Heart left ventricle (tissue), 16 donors: Measurements from ENCODE around the gene CHCHD5. TPM values are rescaled to one million over a fixed set of nuclear protein-coding genes. Genes with fewer than 3 reads are reported as not detected.

Experiments
- ATAC-seq, 4 donors: fragments of 200-7000 bp; cut with Tn5 transposase; one replicate each; pipeline ENCODE4 v1.9.1; 2020 to 2022; ENCODE audit warnings: moderate library complexity in 4 of 4, mild to moderate bottlenecking in 3 of 4, moderate number of reproducible peaks in 1 of 4
- DNase-seq, 5 donors: peaks; one replicate each; pipeline ENCODE4 v3.0.0-alpha.2; 2020
- H3K27ac ChIP-seq, 12 donors: fragments of 200-600 bp; sonication (generic) in 4 of 12; one replicate each; pipeline versions ENCODE4 v1.5.0 to v1.8.0; 2016 to 2022; ENCODE audit warnings: mild to moderate bottlenecking in 2 of 12
- H3K27me3 ChIP-seq, 9 donors: fragments of 200-600 bp; sonication (generic) in 2 of 9; one replicate each; pipeline versions ENCODE4 v1.5.1 to v1.8.0; 2016 to 2022; ENCODE audit warnings: mild to moderate bottlenecking in 3 of 9
- H3K36me3 ChIP-seq, 9 donors: fragments of 200-600 bp; sonication (generic) in 2 of 9; one replicate each; pipeline versions ENCODE4 v1.5.0 to v1.8.0; 2018 to 2022; ENCODE audit warnings: mild to moderate bottlenecking in 2 of 9
- H3K4me1 ChIP-seq, 12 donors: fragments of 200-600 bp; sonication (generic) in 4 of 12; one replicate each; pipeline versions ENCODE4 v1.5.0 to v1.8.0; 2016 to 2022; ENCODE audit warnings: mild to moderate bottlenecking in 3 of 12
- H3K4me3 ChIP-seq, 12 donors: fragments of 200-600 bp; sonication (generic) in 4 of 12; one replicate each; pipeline versions ENCODE4 v1.5.0 to v1.8.0; 2017 to 2022; ENCODE audit warnings: mild to moderate bottlenecking in 9 of 12, moderate library complexity in 4 of 12
- H3K9me3 ChIP-seq, 12 donors: fragments of 200-600 bp; sonication (generic) in 4 of 12; one replicate each; pipeline versions ENCODE4 v1.5.0 to v1.8.0; 2016 to 2022; ENCODE audit warnings: mild to moderate bottlenecking in 1 of 12
- POLR2A ChIP-seq, 2 donors: fragments of 450-650 bp; IDR thresholded peaks; one replicate each; pipeline ENCODE4 v1.6.1; 2017; ENCODE audit warnings: antibody characterized with exemption in 2 of 2, mild to moderate bottlenecking in 2 of 2, moderate library complexity in 2 of 2
- WGBS, 4 donors: extraction: QIAGEN DNeasy Blood & Tissue Kit in 2 of 4; methylation state at CpG; one replicate each; pipeline versions ENCODE4 v1.1.5 to v1.1.7; 2013 to 2018; 5-methylcytosine and 5-hydroxymethylcytosine counted together
- intact Hi-C, 10 donors: fragments of 100-400 bp; cut with DNase I; formaldehyde crosslinking; loops; one replicate each; pipeline versions ENCODE4 v1.11.1 to v1.14.2; 2022
- polyA plus RNA-seq, 2 donors: library from polyadenylated mRNA; stranded (reverse); fragments of 200-250 nt; gene quantifications; one replicate each; pipeline ENCODE4 v1.2.3, GENCODE V29; 2013
- total RNA-seq, 9 donors: library from RNA; depleted of rRNA in 2 of 9; stranded (reverse); fragments of >200 nt in 2 of 9; fragmentation: NEBNext Ultra II Directional in 3 of 9; extraction: Animal tissue kit (Norgen Biotek cat#: 25700) in 3 of 9; gene quantifications; one replicate each; pipeline versions ENCODE4 v1.1.0 to v1.2.4, GENCODE V29; 2016 to 2023
- TF ChIP-seq, protein P1 (sequence below), 12 donors: fragments of 200-600 bp; sonication (generic) in 4 of 12; IDR thresholded peaks; one replicate each; pipeline versions ENCODE4 v1.5.0 to v1.8.0; 2018 to 2022; ENCODE audit warnings: antibody characterized with exemption in 12 of 12, mild to moderate bottlenecking in 5 of 12
- donor health status: ischemic (EF 13 %, LVEDD 7.1; RV severe dilation, severe dysfunction).
- donor health status: healthy with polysubstance abuse.
- donor health status: DM: no; HTN: yes; CAD: no.
- donor health status: DM: no; HTN: no; CAD: no.
- donor health status: ischemic (EF 25% LVEDD 6.9; RV normal size, moderate dysfunction).
- donor health status: ischemic (EF 25% LVEDD 5.7; RV mildly dilated, moderate dysfunction).
- donor health status: healthy.
- donor health status: DM: yes; HTN: yes; CAD: no.
- donor health status: ischemic (EF 35%, LVEDD 5.7; RV mildly dilated, moderate dysfunction).
- donor health status: nonischemic (EF 11% LVEDD 7.7; RV severe dilation, severe dysfunction).
- donor health status: DM: yes; HTN: yes; CAD: no.
- donor health status: PGD.
- donor health status: ischemic (EF 29% LVEDD 5.4; RV normal size, mild dysfunction).
- donor health status: nonischemic (EF 23%, LVEDD 6.1; RV moderate dilation, normal function).

The CHCHD5 gene
- total and polyA plus RNA-seq, 11 donors, result 18.6 to 32.2 (median 23.4) TPM

DNA sequence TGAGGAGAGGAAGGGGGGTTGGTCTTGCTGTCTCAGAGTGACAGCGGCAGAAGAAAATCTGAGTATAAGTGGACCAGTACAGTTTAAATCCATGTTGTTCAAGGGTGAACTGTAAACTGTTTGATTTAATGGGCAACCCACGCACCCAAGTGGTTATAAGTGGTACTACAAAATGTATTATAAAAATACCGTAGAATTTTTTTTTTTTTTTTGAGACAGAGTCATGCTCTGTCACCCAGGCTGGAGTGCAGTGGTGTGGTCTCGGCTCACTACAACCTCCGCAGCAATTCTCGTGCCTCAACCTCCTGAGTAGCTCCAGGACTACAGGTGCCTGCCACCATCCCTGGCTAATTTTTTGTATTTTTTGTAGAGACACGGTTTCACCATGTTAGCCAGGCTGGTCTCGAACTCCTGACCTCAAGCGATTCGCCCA lies 2.1 kb upstream of the CHCHD5 start:
- no peaks in the 10 kb centered on the region for H3K27me3 ChIP-seq
- H3K27ac ChIP-seq, result no peak overlapping the region
- DNase-seq (peak in 1 of 5 donors; percentile 12), ATAC-seq (peak in 1 of 4 donors; percentile 2)
- peaks cover 0 to 14% (median 12%) of the 10 kb centered on the region in 9 donors for H3K36me3 ChIP-seq
- no peak overlapping the region for H3K4me3 ChIP-seq
- TF ChIP-seq, protein P1, sequence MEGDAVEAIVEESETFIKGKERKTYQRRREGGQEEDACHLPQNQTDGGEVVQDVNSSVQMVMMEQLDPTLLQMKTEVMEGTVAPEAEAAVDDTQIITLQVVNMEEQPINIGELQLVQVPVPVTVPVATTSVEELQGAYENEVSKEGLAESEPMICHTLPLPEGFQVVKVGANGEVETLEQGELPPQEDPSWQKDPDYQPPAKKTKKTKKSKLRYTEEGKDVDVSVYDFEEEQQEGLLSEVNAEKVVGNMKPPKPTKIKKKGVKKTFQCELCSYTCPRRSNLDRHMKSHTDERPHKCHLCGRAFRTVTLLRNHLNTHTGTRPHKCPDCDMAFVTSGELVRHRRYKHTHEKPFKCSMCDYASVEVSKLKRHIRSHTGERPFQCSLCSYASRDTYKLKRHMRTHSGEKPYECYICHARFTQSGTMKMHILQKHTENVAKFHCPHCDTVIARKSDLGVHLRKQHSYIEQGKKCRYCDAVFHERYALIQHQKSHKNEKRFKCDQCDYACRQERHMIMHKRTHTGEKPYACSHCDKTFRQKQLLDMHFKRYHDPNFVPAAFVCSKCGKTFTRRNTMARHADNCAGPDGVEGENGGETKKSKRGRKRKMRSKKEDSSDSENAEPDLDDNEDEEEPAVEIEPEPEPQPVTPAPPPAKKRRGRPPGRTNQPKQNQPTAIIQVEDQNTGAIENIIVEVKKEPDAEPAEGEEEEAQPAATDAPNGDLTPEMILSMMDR (IDR thresholded peaks at IDR 0.05), result peak; percentile 45 to 83 (median 67)
- TF ChIP-seq POLR2A (IDR thresholded peaks at IDR 0.05), result no peak
- H3K9me3 ChIP-seq, result no peaks in the 10 kb centered on the region
- intact Hi-C loops, result loop anchor here in 8 of 10 donors (1.0 to 10.0 kb wide), 9 partner anchors 40 to 458 kb away; partner anchors contain the start of genes TTL (in 5 of the 8), POLR1B (in 3 of the 8), ZC3H6 (in 3 of the 8) and ZC3H8 (in 1 of the 8)
- peaks cover 4 to 31% (median 17%) of the 10 kb centered on the region in 12 donors for H3K4me1 ChIP-seq
- 40 to 42% (median 41%) methylated on average over 10 of the region's 10 CpGs for WGBS, 4 donors

DNA sequence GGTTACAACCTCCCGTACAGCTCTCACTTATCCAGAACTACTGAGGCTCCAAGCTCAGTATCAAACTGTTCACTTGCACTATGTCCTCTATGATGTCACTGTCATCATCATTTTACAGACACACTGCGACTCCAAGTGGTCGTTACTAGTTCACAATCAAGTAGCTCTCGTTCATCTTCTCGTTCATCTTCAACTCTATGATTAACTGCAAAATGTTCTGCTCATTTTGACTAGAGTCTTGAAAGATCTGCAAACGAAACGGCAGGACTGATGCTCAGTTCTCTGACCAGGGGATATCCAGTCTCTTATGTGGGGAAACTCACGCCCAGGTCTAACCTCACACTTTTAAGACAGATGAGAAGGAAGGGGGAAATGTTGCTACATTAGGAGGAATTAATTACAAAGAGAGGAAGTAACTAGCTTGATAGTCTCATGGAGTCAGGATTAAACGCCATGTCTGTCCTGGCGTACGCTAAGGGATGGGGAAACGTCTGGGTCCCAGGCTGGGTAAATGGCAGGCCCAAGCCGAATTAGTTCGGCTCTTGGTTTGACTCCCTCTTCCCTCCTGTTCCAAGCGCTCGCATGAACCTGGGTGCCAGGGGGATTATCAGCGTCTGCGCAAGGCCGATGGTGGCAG lies 794 bp upstream of the CHCHD5 start:
- Histone ChIP-seq H3K36me3 (peaks cover 0 to 27% (median 18%) of the 10 kb centered on the region in 9 donors), H3K4me1 (peaks cover 4 to 35% (median 17%) of the 10 kb centered on the region in 12 donors), H3K9me3 (no peaks in the 10 kb centered on the region), H3K4me3 (peak overlapping the region; percentile 59 to 82 (median 69)), H3K27me3 (no peaks in the 10 kb centered on the region), H3K27ac (peak overlapping the region; percentile 79 to 97 (median 92))
- intact Hi-C loops, result loop anchor here in 7 of 10 donors (1.0 to 10.0 kb wide), 9 partner anchors 41 to 459 kb away; partner anchors contain the start of genes TTL (in 5 of the 7), POLR1B (in 3 of the 7), ZC3H6 (in 3 of the 7) and ZC3H8 (in 1 of the 7)
- ATAC-seq (no peak), DNase-seq (no peak)
- TF ChIP-seq POLR2A (IDR thresholded peaks at IDR 0.05), result no peak
- TF ChIP-seq, protein P1 (IDR thresholded peaks at IDR 0.05), result no peak
- WGBS, 4 donors, result 37 to 43% (median 42%) methylated on average over 19 of the region's 19 CpGs

DNA sequence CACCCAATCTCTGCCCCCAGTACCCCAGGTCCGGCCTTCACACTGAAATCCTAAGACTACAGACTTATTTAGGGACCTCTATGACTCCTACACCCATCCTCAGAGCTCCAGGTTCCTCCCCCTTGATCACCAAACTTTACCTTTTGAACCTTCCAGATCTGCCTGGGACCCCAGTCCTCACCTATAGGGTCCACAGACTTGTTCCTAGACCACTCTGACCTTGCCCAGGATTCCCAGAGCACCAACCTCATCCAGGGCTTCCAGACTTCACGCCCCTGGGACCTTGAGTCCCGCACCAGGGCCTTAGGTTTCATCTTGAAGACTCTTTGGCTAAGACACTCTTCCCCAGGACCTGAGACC lies 462 bp downstream of the CHCHD5 start:
- Histone ChIP-seq H3K27ac (peak overlapping the region; percentile 79 to 97 (median 92)), H3K4me3 (peak overlapping the region; percentile 59 to 82 (median 69)), H3K4me1 (peaks cover 4 to 37% (median 18%) of the 10 kb centered on the region in 12 donors), H3K9me3 (no peaks in the 10 kb centered on the region), H3K36me3 (peaks cover 0 to 32% (median 25%) of the 10 kb centered on the region in 9 donors), H3K27me3 (no peaks in the 10 kb centered on the region)
- DNase-seq (no peak), ATAC-seq (no peak)
- WGBS, 4 donors, result 64 to 66% (median 64%) methylated on average over 3 of the region's 3 CpGs
- intact Hi-C loops, result loop anchor here in 7 of 10 donors (1.0 to 10.0 kb wide), 9 partner anchors 43 to 460 kb away; partner anchors contain the start of genes TTL (in 5 of the 7), POLR1B (in 3 of the 7), ZC3H6 (in 3 of the 7) and ZC3H8 (in 1 of the 7)
- TF ChIP-seq POLR2A (IDR thresholded peaks at IDR 0.05), result no peak
- TF ChIP-seq, protein P1 (IDR thresholded peaks at IDR 0.05), result no peak

DNA sequence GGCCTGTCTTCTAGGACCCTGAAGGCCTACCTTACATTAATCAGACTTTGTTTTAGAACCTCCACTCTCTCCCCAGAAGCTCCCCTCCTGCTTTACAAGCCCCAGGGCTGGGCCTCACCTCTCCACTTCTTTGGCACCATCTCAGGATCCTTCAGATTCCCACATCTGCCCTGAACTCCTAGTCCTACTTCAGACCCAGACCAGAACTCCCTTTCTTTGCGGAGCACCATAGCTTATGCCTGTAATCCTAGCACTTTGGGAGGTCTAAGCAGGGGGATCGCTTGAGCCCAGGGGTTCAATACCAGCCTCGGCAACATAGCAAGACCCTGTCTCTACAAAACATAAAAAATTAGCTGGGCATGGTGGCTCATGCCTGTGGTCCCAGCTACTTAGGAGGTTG lies 991 bp downstream of the CHCHD5 start:
- DNase-seq (no peak), ATAC-seq (no peak)
- peak overlapping the region in 10 of 12 donors; percentile 59 to 82 (median 69) for H3K4me3 ChIP-seq
- TF ChIP-seq, protein P1 (IDR thresholded peaks at IDR 0.05), result no peak
- no peak for TF ChIP-seq POLR2A (IDR thresholded peaks at IDR 0.05)
- no peaks in the 10 kb centered on the region for H3K27me3 ChIP-seq
- no peaks in the 10 kb centered on the region for H3K9me3 ChIP-seq
- peak overlapping the region in 11 of 12 donors; percentile 79 to 97 (median 92) for H3K27ac ChIP-seq
- H3K4me1 ChIP-seq, result peaks cover 4 to 37% (median 18%) of the 10 kb centered on the region in 12 donors
- peaks cover 0 to 37% (median 25%) of the 10 kb centered on the region in 9 donors for H3K36me3 ChIP-seq
- WGBS, 4 donors, result 96 to 100% (median 98%) methylated on average over 3 of the region's 3 CpGs
- intact Hi-C loops, result loop anchor here in 4 of 10 donors (2.0 to 10.0 kb wide), 4 partner anchors 105 to 461 kb away; partner anchors contain the start of genes ZC3H6 (in 1 of the 4) and ZC3H8 (in 1 of the 4)
